Keratinocyte (primary cell): ENCODE data around the gene TMEM202. TPM values are rescaled to one million over a fixed set of nuclear protein-coding genes. Genes with fewer than 3 reads are reported as not detected.

ENCODE experiments used
- DNase-seq: peaks from one replicate; pipeline ENCODE4 v3.0.0-alpha.2; 2011; ENCODE audit warnings: low read depth, missing footprints, low spot score
- FAIRE-seq: peaks from 2 replicates; lab custom pipeline; 2011; peaks lifted over from hg19 to GRCh38; lab: Jason Lieb, UNC
- H2AFZ ChIP-seq: 2 replicates; pipeline ENCODE4 v1.6.0; 2012; ENCODE audit warnings: low read length, control low read depth, inconsistent platforms; ENCODE audit not compliant: control insufficient read depth
- H3K27ac ChIP-seq: 2 replicates; pipeline ENCODE4 v1.5.1; 2011; ENCODE audit warnings: low read length; ENCODE audit not compliant: control insufficient read depth, insufficient read depth
- H3K27me3 ChIP-seq: 3 replicates; pipeline ENCODE4 v1.6.0; 2011; ENCODE audit warnings: low read length; ENCODE audit not compliant: control insufficient read depth, insufficient read depth; ENCODE audit errors: extremely low read depth
- H3K36me3 ChIP-seq, 2 experiments: 2 replicates in 1 of 2; 3 replicates in 1 of 2; pipeline ENCODE4 v1.5.1; 2011; ENCODE audit warnings: low read length in 2 of 2, mild to moderate bottlenecking in 1 of 2; ENCODE audit not compliant: control insufficient read depth in 2 of 2, insufficient read depth in 2 of 2; ENCODE audit errors: extremely low read depth in 1 of 2
- H3K4me1 ChIP-seq: 3 replicates; pipeline ENCODE4 v1.5.1; 2011; ENCODE audit warnings: low read length; ENCODE audit not compliant: control insufficient read depth, insufficient read depth; ENCODE audit errors: extremely low read depth
- H3K4me2 ChIP-seq: 3 replicates; pipeline ENCODE4 v1.6.0; 2011; ENCODE audit warnings: low read depth, low read length; ENCODE audit not compliant: control insufficient read depth, insufficient read depth; ENCODE audit errors: extremely low read depth
- H3K4me3 ChIP-seq, 3 experiments: fragments of 200-600 bp in 1 of 3; sonication (generic) in 1 of 3; 2 replicates in 2 of 3; 3 replicates in 1 of 3; pipeline ENCODE4 v1.5.1; 2011 to 2016; ENCODE audit warnings: low read length in 3 of 3, mild to moderate bottlenecking in 3 of 3, control low read depth in 2 of 3, inconsistent platforms in 1 of 3, low read depth in 1 of 3, mixed read lengths in 1 of 3, mixed run types in 1 of 3, moderate library complexity in 1 of 3; ENCODE audit not compliant: control insufficient read depth in 2 of 3, insufficient read depth in 2 of 3; ENCODE audit errors: extremely low read depth in 1 of 3
- H3K79me2 ChIP-seq: 2 replicates; pipeline ENCODE4 v1.6.0; 2012; ENCODE audit warnings: low read length; ENCODE audit not compliant: control insufficient read depth, insufficient read depth
- H3K9ac ChIP-seq: 3 replicates; pipeline ENCODE4 v1.6.0; 2011; ENCODE audit warnings: low read length; ENCODE audit not compliant: control insufficient read depth, insufficient read depth; ENCODE audit errors: extremely low read depth
- H3K9me1 ChIP-seq: 3 replicates; pipeline ENCODE4 v1.6.0; 2011; ENCODE audit warnings: low read length; ENCODE audit not compliant: control insufficient read depth, insufficient read depth; ENCODE audit errors: extremely low read depth
- H3K9me3 ChIP-seq: 2 replicates; pipeline ENCODE4 v1.5.1; 2012; ENCODE audit warnings: low read depth, low read length; ENCODE audit not compliant: control insufficient read depth
- H4K20me1 ChIP-seq: 3 replicates; pipeline ENCODE4 v1.6.0; 2011; ENCODE audit warnings: low read length; ENCODE audit not compliant: control insufficient read depth, insufficient read depth; ENCODE audit errors: extremely low read depth
- CTCF ChIP-seq, 3 experiments: IDR thresholded peaks in 1 of 3; conservative IDR thresholded peaks in 1 of 3; optimal IDR thresholded peaks in 1 of 3; 2 replicates in 2 of 3; 3 replicates in 1 of 3; pipeline versions ENCODE3 to v1.5.1; 2011; ENCODE audit warnings: low read length in 3 of 3, mild to moderate bottlenecking in 3 of 3, moderate library complexity in 2 of 3, control low read depth in 1 of 3, inconsistent platforms in 1 of 3; ENCODE audit not compliant: insufficient read depth in 2 of 3; ENCODE audit errors: extremely low read depth in 1 of 3
- EZH2 ChIP-seq: IDR thresholded peaks from one replicate; pipeline ENCODE4 v1.6.1; 2012; ENCODE audit warnings: inconsistent platforms, mild to moderate bottlenecking, low read length, moderate library complexity
- dilution Hi-C: fragments of 300-500 bp; cut with MboI; formaldehyde crosslinking; loops from one replicate; pipeline ENCODE4 v1.7.0; 2020; ENCODE audit warnings: low sequenced_read_pairs; ENCODE audit not compliant: extremely low pct_ligation_motif_present
- polyA plus RNA-seq, 5 experiments: library from polyadenylated mRNA; depleted of rRNA in 3 of 5; stranded (reverse) in 3 of 5; stranded (forward) in 1 of 5; unstranded in 1 of 5; fragments of >200 nt; gene quantifications; 1 replicate in 1 of 5; 2 replicates in 3 of 5; 3 replicates in 1 of 5; pipeline versions ENCODE4 v1.2.1 to v1.2.3, GENCODE V29; 2011 to 2012; ENCODE audit warnings: missing spikeins in 2 of 5, low read depth in 1 of 5, low replicate concordance in 1 of 5

TMEM202 gene
- polyA plus RNA-seq, 1 donor (not counting 4 experiments of a cell fraction or from before 2014, with no cell fraction given), result not detected

DNA sequence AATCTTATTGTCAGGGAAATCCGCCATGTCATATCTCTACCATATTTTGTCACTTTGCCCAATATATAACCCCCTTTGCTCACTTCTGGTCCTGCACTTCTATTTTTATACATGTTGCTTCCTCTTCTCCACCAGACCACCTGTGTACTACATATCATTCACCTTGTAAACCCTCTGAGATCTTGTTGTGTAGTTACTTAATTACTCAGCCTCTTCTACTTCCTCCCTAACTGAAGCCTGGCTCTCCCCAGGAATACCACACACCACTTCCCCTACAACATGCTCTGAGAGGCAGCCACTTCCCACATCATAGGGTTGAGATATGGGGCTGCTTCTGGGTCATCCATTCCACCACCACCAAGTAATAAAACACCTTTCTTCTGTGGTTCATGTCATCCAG, 32.3 kb upstream of the TMEM202 start:
- FAIRE-seq, result no peak
- Histone ChIP-seq H4K20me1 (no peaks in the 10 kb centered on the region), H3K36me3 (peaks cover 1 to 6% of the 10 kb centered on the region in 2 experiments), H3K4me1 (peaks cover 12% of the 10 kb centered on the region), H3K27me3 (no peaks in the 10 kb centered on the region), H3K79me2 (no peaks in the 10 kb centered on the region), H3K4me2 (no peak overlapping the region), H3K27ac (no peak overlapping the region), H3K9ac (no peak overlapping the region), H3K9me3 (no peaks in the 10 kb centered on the region), H3K9me1 (no peaks in the 10 kb centered on the region), H2AFZ (no peak overlapping the region), H3K4me3 (no peak overlapping the region)
- dilution Hi-C loops, result no loop called here
- DNase-seq, result no peak
- TF ChIP-seq CTCF (optimal IDR thresholded peaks at IDR 0.05 in 1 of 3, IDR thresholded peaks at IDR 0.05 in 1 of 3, conservative IDR thresholded peaks at IDR 0.05 in 1 of 3; ENCODE audit: extremely low read depth in 1 of 3, insufficient read depth in 2 of 3, low read length in 3 of 3) (no peak), EZH2 (no peak)

DNA sequence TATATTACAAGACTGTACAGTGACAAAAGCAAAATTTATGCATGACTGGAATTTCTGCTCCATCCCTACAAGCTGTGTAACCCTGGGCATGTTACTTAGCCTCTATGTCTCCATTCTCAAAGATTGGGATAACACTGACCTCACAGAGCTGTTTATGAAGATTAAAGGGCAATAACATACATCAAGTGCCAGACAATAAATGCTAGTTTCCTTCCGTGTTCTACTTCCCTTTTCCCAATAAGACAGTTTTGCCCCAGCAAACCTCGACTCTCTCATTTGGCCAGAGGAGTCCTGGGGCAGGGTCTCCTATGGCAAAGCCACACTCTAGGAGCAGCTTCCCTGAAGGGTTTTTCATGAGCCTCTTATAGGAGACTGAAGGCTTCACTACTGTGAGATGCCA, 29.8 kb upstream of the TMEM202 start:
- Histone ChIP-seq H2AFZ (no peak overlapping the region), H3K4me1 (peaks cover 12% of the 10 kb centered on the region), H3K27ac (no peak overlapping the region), H3K9me1 (no peaks in the 10 kb centered on the region), H4K20me1 (no peaks in the 10 kb centered on the region), H3K9me3 (no peaks in the 10 kb centered on the region), H3K9ac (no peak overlapping the region), H3K4me2 (no peak overlapping the region), H3K27me3 (no peaks in the 10 kb centered on the region), H3K79me2 (no peaks in the 10 kb centered on the region), H3K4me3 (no peak overlapping the region), H3K36me3 (peaks cover under 1 to 6% of the 10 kb centered on the region in 2 experiments)
- no peak for FAIRE-seq
- no peak for TF ChIP-seq CTCF (optimal IDR thresholded peaks at IDR 0.05 in 1 of 3, IDR thresholded peaks at IDR 0.05 in 1 of 3, conservative IDR thresholded peaks at IDR 0.05 in 1 of 3; ENCODE audit: extremely low read depth in 1 of 3, insufficient read depth in 2 of 3, low read length in 3 of 3)
- TF ChIP-seq EZH2, result no peak
- dilution Hi-C loops, result no loop called here
- DNase-seq, result no peak
